ENCODE data around the gene DNAH10.

DNAH10 gene

DNA sequence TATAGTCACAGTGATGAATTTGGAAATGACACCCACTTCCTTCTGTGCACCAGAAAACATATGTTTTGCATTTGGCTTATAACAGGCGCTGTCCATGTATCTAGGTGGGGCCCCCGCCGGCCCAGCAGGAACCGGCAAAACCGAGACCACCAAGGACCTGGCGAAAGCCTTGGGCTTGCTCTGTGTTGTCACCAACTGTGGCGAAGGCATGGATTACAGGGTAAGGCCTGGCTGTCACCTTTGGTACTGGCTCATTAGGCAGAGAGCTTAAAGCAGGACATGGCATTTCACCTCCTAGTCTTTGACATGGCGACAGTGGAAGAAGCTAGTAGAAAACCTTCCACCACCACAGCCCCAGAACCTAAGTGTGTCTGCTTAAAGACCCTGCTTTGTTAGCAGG lies 85.8 kb downstream of the DNAH10 start:
- no peak for DNase-seq

DNA sequence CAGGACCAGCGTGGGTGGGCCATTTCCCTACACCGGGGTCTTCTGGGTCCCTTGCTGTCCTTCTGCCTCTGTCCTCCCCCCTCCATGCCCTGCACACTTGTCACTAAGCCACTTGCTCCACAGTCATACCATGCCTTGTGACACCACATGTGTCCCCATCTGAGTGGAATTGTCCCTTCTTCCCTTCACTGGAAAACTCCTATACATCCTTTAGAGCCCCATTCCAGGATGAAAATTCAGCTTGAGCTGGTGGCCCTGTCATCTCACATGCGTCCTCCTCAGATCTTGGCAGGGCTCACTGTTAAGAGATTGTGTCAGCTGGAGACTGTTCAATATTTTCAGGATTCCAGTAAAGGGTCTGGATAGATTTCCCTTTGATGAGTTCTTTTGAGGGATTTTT lies 87.4 kb downstream of the DNAH10 start:
- DNase-seq = no peak

DNA sequence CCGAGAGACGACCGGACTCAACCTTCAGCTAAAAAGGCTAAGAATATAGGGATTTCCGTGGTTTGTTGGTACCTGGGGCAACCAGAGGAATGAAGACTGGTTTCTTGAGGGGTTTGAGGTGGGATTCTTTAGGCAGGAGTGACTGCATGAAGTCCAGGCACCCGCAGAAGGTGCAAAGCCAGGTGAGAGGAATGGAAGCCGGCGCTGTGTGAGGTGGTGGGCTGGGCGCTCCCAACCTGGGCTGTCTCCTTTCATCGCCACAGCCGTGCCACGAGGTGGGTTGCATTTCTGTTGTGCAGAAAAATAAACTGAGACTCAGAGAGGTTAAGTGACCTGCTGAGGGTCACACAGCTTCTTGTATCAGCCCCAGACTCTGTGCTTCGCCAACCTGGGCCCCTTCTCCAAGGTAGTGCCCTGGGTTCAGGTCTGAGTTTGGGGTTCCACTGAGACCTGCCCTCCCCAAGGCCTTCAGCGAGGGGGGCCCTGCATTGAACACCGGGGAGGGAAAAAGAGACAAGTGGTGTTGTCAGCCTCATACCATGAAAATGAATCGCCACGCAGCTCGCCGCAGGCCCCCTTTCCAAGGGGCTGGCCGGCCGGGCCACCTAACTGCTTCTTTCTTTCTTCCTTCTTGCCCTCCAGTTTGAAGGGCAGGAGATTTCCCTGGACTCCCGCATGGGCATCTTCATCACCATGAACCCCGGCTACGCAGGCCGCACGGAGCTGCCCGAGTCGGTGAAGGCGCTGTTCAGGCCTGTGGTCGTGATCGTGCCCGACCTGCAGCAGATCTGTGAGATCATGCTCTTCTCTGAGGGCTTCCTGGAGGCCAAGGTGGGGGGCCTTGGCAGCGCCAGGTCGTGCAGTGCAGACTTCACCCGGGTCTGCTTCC lies 88.4 kb downstream of the DNAH10 start:
- DNase-seq = no peak

- DNase-seq = no peak
These were observed 91.4 kb downstream of the DNAH10 start for GRCh38 chr12:123853396-123854070.

- no peak for DNase-seq
These were observed 92.1 kb downstream of the DNAH10 start for GRCh38 chr12:123854232-123854631.

DNA sequence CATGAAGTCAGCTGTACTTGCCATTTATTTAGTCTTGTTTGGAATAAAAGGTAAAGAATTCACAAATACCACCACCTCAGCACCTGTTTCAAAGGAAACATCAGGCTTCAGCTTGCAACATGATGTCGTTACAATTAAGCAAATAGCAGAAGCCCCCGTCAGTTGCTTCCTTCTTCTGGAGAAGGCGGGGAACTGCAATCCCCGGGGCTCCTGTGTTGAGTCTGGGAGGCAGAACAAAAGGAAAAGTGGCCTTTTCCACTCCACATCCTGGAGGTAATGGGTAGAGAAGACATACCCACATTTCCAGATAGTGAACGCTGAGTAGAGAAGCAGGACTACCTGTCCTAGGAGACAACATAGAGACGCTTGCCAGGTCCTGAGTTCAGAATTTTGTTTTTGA lies 92.8 kb downstream of the DNAH10 start:
- no peak for DNase-seq

DNA sequence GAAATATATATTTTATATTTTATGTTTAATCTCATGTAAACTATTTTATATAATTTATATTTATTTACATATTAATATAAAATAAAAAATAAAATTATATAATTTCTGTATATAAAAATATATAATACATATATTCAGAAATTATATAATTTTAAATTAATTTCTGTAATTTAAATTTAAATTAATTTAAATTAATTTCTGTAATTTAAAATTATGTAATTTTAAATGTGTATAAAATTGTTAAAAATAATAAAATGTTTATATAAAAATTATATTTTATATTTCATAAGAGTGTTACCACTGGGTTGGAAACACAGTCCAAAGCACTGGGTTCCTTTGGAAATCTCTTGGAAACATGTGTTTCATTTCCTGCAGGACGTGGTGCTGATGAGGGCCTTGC lies 94.6 kb downstream of the DNAH10 start:
- no peak for DNase-seq

GRCh38 chr12:123858176-123858575 lies 96.1 kb downstream of the DNAH10 start:
- DNase-seq = no peak

- DNase-seq = no peak
These were observed 96.9 kb downstream of the DNAH10 start for GRCh38 chr12:123859035-123859434.

DNA sequence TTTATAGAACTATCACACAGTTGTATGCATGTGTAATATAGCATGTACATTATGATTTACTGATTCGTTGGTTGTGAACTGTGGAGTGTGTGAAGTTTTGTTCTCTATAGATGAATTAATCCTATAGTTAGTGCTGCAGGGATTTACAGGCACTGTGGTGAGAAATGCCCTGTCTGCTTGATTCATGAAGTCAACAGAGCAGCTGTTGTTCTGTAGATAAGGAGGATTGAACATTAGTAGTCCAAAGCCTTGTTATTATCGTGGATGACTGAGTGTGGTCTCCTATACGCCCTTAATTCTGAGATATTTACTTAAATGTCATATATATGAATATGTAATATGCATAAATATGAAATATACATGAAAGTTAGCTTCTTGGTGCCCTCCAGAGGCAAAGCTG lies 98.3 kb downstream of the DNAH10 start:
- DNase-seq = no peak

DNA sequence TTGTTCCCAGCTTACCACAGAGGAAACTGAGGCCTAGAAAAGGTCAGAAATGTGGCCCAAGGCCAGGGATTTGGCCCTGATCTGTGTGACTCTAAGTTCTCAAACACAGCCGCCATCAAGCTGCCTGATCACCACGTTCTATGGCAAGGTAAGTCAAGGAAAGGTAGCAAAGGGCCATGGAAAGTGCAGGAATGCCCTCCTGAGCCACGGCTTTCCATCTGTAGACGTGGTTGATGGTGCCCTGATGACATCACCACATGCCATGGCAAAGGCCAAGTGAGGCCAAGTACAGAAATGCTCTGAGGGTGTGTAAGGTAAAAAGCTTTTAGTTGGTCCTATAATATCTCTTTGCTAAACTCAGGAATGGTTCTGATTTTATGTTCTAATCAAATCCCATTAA lies 99.3 kb downstream of the DNAH10 start:
- DNase-seq = no peak

DNA sequence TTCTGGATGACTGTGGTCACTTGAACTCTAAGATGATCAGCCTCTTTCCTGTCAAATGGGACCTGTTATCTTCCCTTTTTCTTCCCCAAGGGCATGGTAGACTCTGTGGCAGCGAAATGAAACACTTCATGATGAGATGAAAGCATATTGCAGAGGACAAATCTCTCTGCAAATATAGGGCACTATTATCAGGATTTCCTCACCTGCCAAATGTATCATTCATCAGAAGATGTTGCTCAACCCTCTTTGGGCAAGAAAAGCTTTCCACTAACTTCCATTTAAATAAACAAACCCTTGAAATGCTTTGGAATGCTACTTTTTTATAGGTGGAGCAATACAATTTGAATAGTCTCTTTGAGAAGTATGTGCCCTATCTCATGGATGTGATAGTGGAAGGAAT lies 105.0 kb downstream of the DNAH10 start:
- DNase-seq = no peak

DNA sequence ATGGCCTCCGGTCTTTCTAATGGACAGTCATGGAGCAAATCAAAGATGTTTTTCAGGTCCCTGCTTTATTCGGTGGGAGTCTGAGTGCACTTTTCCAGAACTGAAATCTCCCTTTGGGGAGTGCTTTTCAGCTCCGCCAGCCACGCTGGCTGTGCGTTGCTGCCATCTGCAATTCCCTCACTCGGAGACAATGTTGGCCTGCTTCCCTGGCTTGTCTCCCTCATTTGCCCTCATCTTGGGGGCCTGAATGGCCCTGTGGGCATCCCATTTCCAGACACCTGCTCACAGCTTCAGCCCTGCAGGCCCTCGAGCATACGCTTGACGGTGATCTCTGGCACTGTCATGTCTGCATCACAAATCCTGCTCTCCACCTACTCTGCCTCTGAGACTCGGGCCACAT lies 106.7 kb downstream of the DNAH10 start:
- no peak for DNase-seq

DNA sequence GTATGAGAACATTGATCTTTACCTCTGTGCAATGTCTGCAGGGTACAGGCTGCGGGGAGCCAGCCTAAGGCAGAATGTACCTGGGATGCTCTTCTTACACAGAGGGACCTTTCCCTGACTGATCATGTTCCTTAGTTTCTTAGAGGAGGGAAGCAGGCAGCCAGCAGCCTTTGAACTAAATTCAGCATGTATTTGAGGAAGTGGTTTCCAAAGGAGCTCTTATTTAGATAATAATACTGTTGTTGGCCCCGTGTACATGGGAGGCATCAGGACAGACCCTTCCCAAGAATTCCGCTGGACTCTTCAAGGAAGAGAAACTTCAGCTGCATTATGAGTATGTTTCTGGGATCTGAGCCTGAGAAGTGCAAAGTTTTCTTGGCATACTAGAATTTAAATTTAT lies 111.7 kb downstream of the DNAH10 start:
- peak; percentile 6 for DNase-seq

DNA sequence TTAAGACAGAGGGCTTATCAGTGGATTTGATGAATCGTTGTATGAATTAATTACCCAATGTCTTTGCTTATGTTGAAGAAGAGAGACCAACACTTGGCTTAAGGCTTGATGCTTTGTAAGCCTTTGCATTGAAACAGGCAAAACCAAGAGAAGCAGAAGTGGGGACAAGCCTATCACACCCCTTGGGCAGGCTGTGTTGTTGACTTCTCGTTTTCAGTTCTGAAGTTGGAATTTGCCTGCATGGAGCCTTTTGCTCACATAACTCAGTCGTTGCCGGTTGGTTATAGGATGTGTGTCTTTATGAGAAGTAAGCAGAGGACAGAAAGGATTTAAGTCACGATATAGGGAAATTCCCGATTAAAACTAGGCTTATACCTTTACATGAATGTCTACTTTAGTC lies 115.9 kb downstream of the DNAH10 start:
- DNase-seq = peak; percentile 10

- no peak for DNase-seq
These were observed 117.0 kb downstream of the DNAH10 start for GRCh38 chr12:123879101-123879500.

GRCh38 chr12:123879691-123880090 lies 117.6 kb downstream of the DNAH10 start:
- DNase-seq = no peak

DNA sequence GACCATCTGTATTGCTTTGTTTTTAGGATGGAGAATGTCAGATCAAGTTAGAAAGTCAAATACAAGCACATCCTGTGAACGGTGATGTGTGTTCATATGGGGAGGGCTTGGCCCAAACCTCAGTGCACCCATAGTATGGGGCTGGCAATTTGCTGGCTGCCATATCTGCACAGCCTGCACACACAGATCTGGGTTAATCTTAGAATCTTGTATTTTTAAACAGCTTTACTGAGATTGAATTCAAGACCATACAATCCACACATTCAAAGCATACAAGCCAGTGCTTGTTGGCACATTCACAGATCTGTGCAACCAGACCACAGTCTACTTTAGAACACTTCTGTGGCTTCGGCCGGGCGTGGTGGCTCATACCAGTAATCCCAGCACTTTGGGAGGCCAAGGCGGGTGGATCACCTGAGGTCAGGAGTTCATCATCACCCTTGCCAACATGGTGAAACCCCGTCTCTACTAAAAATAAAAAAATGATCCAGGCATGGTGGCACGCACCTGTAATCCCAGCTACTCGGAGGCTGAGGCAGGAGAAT lies 120.1 kb downstream of the DNAH10 start:
- no peak for DNase-seq

GRCh38 chr12:123886258-123886657 lies 124.2 kb downstream of the DNAH10 start:
- no peak for DNase-seq

GRCh38 chr12:123886931-123887582 lies 125.0 kb downstream of the DNAH10 start:
- DNase-seq = no peak

GRCh38 chr12:123888989-123889388 lies 126.9 kb downstream of the DNAH10 start:
- no peak for DNase-seq

GRCh38 chr12:123889848-123890535 lies 127.9 kb downstream of the DNAH10 start:
- DNase-seq = no peak

DNA sequence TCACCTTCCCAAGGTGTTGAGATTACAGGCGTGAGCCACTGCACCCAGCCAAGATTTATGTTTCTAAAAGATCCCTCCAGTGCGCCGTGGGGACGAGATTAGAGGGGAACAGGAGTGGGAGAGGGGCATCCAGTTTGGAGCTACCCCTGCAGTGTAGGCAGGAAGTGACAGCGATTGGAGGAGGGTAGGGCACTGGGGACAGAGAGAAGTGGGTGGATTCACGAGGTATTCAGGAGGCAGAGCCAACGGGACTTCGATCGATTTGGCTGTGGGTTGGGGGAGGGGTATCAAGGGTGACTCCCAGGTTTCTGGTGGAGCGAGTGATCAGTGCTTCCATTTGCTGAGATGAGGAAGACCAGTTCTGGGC lies 128.4 kb downstream of the DNAH10 start:
- DNase-seq = no peak
